GM23338 (cell line): ENCODE results near the gene DRC3.

ENCODE experiments used
- CREB1 ChIP-seq: fragments of 250-450 bp; sonication (Bioruptor Pico); IDR thresholded peaks from 2 replicates; pipeline ENCODE4 v1.5.0; 2020; ENCODE audit warnings: low read depth, mild to moderate bottlenecking, moderate library complexity
- EZH2 ChIP-seq: fragments of 200-600 bp; sonication (generic); IDR thresholded peaks from one replicate; pipeline ENCODE4 v1.8.0; 2017; ENCODE audit warnings: antibody characterized with exemption, mild to moderate bottlenecking, low read depth; ENCODE audit not compliant: unreplicated experiment
- EZH2phosphoT487 ChIP-seq: fragments of 200-600 bp; sonication (generic); IDR thresholded peaks from one replicate; pipeline ENCODE4 v1.8.1; 2018; ENCODE audit warnings: antibody characterized with exemption; ENCODE audit not compliant: unreplicated experiment
- JUNB ChIP-seq: IDR thresholded peaks from one replicate; pipeline ENCODE4 v1.6.1; 2016; ENCODE audit warnings: antibody characterized with exemption; ENCODE audit not compliant: unreplicated experiment
- POLR2AphosphoS5 ChIP-seq: IDR thresholded peaks from 2 replicates; pipeline ENCODE4 v1.6.1; 2016; ENCODE audit warnings: antibody characterized with exemption, low read depth
- TF ChIP-seq, protein P1 (sequence below), 2 experiments: fragments of 200-600 bp in 1 of 2; sonication (generic) in 1 of 2; conservative IDR thresholded peaks; 2 replicates each; pipeline versions ENCODE4 v1.5.1 to v1.6.1; 2016 to 2017; ENCODE audit warnings: antibody characterized with exemption in 2 of 2, low read depth in 2 of 2, mild to moderate bottlenecking in 2 of 2, moderate library complexity in 1 of 2
- TF ChIP-seq, protein P2 (sequence below): IDR thresholded peaks from one replicate; pipeline ENCODE4 v1.6.1; 2018; ENCODE audit warnings: antibody characterized with exemption; ENCODE audit not compliant: unreplicated experiment
- TF ChIP-seq, protein P3 (sequence below): IDR thresholded peaks from 2 replicates; pipeline ENCODE4 v1.6.1; 2016; ENCODE audit warnings: antibody characterized with exemption

DNA sequence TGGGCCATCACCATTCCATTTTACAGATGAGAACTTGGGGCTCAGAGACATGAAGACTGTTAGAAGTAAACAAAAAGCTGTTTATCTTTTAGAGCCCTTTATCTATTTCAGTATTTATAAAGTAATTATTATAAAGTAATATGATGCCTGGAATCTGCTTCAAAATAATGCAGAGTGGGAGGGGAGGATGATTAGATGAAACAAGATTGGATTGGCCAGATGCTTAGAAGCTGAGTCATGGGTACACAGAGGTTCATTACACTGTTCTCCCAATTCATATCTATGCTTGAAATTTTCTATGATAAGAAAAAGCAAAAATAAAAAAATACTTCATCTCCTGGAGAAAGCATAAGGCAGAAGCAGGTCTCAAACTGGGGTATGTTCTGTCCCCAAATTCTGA lies 29.8 kb upstream of the DRC3 start:
- TF ChIP-seq, protein P1, sequence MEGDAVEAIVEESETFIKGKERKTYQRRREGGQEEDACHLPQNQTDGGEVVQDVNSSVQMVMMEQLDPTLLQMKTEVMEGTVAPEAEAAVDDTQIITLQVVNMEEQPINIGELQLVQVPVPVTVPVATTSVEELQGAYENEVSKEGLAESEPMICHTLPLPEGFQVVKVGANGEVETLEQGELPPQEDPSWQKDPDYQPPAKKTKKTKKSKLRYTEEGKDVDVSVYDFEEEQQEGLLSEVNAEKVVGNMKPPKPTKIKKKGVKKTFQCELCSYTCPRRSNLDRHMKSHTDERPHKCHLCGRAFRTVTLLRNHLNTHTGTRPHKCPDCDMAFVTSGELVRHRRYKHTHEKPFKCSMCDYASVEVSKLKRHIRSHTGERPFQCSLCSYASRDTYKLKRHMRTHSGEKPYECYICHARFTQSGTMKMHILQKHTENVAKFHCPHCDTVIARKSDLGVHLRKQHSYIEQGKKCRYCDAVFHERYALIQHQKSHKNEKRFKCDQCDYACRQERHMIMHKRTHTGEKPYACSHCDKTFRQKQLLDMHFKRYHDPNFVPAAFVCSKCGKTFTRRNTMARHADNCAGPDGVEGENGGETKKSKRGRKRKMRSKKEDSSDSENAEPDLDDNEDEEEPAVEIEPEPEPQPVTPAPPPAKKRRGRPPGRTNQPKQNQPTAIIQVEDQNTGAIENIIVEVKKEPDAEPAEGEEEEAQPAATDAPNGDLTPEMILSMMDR (conservative IDR thresholded peaks at IDR 0.05; ENCODE audit: low read depth in 2 of 2), result no peak
- TF ChIP-seq POLR2AphosphoS5, result no peak
- no peak for TF ChIP-seq CREB1 (CRISPR knock-in tag)
- TF ChIP-seq, protein P2, sequence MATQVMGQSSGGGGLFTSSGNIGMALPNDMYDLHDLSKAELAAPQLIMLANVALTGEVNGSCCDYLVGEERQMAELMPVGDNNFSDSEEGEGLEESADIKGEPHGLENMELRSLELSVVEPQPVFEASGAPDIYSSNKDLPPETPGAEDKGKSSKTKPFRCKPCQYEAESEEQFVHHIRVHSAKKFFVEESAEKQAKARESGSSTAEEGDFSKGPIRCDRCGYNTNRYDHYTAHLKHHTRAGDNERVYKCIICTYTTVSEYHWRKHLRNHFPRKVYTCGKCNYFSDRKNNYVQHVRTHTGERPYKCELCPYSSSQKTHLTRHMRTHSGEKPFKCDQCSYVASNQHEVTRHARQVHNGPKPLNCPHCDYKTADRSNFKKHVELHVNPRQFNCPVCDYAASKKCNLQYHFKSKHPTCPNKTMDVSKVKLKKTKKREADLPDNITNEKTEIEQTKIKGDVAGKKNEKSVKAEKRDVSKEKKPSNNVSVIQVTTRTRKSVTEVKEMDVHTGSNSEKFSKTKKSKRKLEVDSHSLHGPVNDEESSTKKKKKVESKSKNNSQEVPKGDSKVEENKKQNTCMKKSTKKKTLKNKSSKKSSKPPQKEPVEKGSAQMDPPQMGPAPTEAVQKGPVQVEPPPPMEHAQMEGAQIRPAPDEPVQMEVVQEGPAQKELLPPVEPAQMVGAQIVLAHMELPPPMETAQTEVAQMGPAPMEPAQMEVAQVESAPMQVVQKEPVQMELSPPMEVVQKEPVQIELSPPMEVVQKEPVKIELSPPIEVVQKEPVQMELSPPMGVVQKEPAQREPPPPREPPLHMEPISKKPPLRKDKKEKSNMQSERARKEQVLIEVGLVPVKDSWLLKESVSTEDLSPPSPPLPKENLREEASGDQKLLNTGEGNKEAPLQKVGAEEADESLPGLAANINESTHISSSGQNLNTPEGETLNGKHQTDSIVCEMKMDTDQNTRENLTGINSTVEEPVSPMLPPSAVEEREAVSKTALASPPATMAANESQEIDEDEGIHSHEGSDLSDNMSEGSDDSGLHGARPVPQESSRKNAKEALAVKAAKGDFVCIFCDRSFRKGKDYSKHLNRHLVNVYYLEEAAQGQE, result no peak
- TF ChIP-seq EZH2, result no peak
- TF ChIP-seq, protein P3, sequence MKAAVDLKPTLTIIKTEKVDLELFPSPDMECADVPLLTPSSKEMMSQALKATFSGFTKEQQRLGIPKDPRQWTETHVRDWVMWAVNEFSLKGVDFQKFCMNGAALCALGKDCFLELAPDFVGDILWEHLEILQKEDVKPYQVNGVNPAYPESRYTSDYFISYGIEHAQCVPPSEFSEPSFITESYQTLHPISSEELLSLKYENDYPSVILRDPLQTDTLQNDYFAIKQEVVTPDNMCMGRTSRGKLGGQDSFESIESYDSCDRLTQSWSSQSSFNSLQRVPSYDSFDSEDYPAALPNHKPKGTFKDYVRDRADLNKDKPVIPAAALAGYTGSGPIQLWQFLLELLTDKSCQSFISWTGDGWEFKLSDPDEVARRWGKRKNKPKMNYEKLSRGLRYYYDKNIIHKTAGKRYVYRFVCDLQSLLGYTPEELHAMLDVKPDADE, result no peak
- TF ChIP-seq EZH2phosphoT487, result no peak
- TF ChIP-seq JUNB, result no peak
